WTC11 (cell line): Measurements from ENCODE around the gene FHIT. TPM values are rescaled to one million over a fixed set of nuclear protein-coding genes. Genes with fewer than 3 reads are reported as not detected.

Experiments
- ATAC-seq: fragments of 200-7000 bp; cut with Tn5 transposase; 2 replicates; pipeline ENCODE4 v1.10.0; 2021; ENCODE audit warnings: mild to moderate bottlenecking, moderate library complexity
- CTCF ChIA-PET: fragments of 300-600 bp; sonication (Branson Sonifier 250); formaldehyde crosslinking; loops from one replicate; lab custom pipeline; 2021; ENCODE audit warnings: antibody characterized with exemption; lab: Charles Lee
- POLR2A ChIA-PET: fragments of 350-600 bp; sonication (Branson Sonifier 250); formaldehyde crosslinking; loops from one replicate; lab custom pipeline; 2021; ENCODE audit warnings: antibody characterized with exemption; lab: Charles Lee
- DNase-seq: peaks from one replicate; pipeline ENCODE4 v3.0.0; 2021; ENCODE audit warnings: low spot score
- H3K27ac Mint-ChIP-seq: 2 replicates; pipeline ENCODE4 v1.8.0; 2021; ENCODE audit warnings: mixed read lengths
- H3K27me3 Mint-ChIP-seq: 2 replicates; pipeline ENCODE4 v1.8.0; 2021; ENCODE audit warnings: low read depth, mild to moderate bottlenecking, moderate library complexity, mixed read lengths
- H3K36me3 Mint-ChIP-seq: 2 replicates; pipeline ENCODE4 v1.8.0; 2021; ENCODE audit warnings: mixed read lengths
- H3K4me1 Mint-ChIP-seq: 2 replicates; pipeline ENCODE4 v1.8.0; 2022; ENCODE audit warnings: mixed read lengths
- H3K4me3 Mint-ChIP-seq: 2 replicates; pipeline ENCODE4 v1.8.0; 2021; ENCODE audit warnings: mild to moderate bottlenecking, moderate library complexity, mixed read lengths
- H3K9me3 Mint-ChIP-seq: 2 replicates; pipeline ENCODE4 v1.8.0; 2021; ENCODE audit warnings: mixed read lengths
- AFF4 ChIP-seq: sonication (generic); formaldehyde crosslinking; IDR thresholded peaks from 2 replicates; pipeline ENCODE4 v1.8.1; 2023; ENCODE audit warnings: mild to moderate bottlenecking, missing genetic modification reagents, borderline replicate concordance
- AR ChIP-seq: fragments of 250-450 bp; sonication (Bioruptor Pico); IDR thresholded peaks from 2 replicates; pipeline ENCODE4 v1.9.0; 2021; ENCODE audit warnings: mild to moderate bottlenecking
- IRF1 ChIP-seq: sonication (generic); formaldehyde crosslinking; IDR thresholded peaks from 2 replicates; pipeline ENCODE4 v1.8.0; 2023; ENCODE audit warnings: missing genetic modification reagents
- PREB ChIP-seq: sonication (generic); formaldehyde crosslinking; IDR thresholded peaks from 2 replicates; pipeline ENCODE4 v1.8.1; 2022; ENCODE audit warnings: mild to moderate bottlenecking, missing genetic modification reagents, moderate library complexity, borderline replicate concordance
- ZNF138 ChIP-seq: sonication (generic); formaldehyde crosslinking; conservative IDR thresholded peaks from 2 replicates; pipeline ENCODE4 v1.8.1; 2022; ENCODE audit warnings: mild to moderate bottlenecking, moderate library complexity, missing genetic modification reagents
- ZNF232 ChIP-seq: sonication (generic); formaldehyde crosslinking; IDR thresholded peaks from 2 replicates; pipeline ENCODE4 v1.8.0; 2022; ENCODE audit warnings: mild to moderate bottlenecking, missing genetic modification reagents
- ZNF317 ChIP-seq: sonication (generic); formaldehyde crosslinking; IDR thresholded peaks from 2 replicates; pipeline ENCODE4 v1.8.1; 2023; ENCODE audit warnings: low read depth, mild to moderate bottlenecking, moderate library complexity, missing genetic modification reagents, borderline replicate concordance
- total RNA-seq: library from RNA; stranded (reverse); gene quantifications from 3 replicates; pipeline ENCODE4 v1.2.3, GENCODE V29; 2021
- TF ChIP-seq, protein P1 (sequence below): sonication (generic); formaldehyde crosslinking; IDR thresholded peaks from 2 replicates; pipeline ENCODE4 v1.8.0; 2022; ENCODE audit warnings: mild to moderate bottlenecking, missing genetic modification reagents
- TF ChIP-seq, protein P2 (sequence below): sonication (generic); formaldehyde crosslinking; IDR thresholded peaks from 2 replicates; pipeline ENCODE4 v1.8.0; 2022; ENCODE audit warnings: missing genetic modification reagents
- TF ChIP-seq, protein P3 (sequence below): sonication (generic); formaldehyde crosslinking; IDR thresholded peaks from 2 replicates; pipeline ENCODE4 v1.8.1; 2022; ENCODE audit warnings: missing genetic modification reagents, borderline replicate concordance
- TF ChIP-seq, protein P4 (sequence below): sonication (generic); formaldehyde crosslinking; IDR thresholded peaks from 2 replicates; pipeline ENCODE4 v1.8.1; 2023; ENCODE audit warnings: mild to moderate bottlenecking, missing genetic modification reagents

Gene FHIT
- total RNA-seq, 1 experiment from 2014 or later, result 2.6 TPM

GRCh38 chr3:60582288-60582687 lies 669.0 kb downstream of the FHIT start:
- H3K27me3 Mint-ChIP-seq, result no peaks in the 10 kb centered on the region
- DNase-seq (no peak), ATAC-seq (no peak)
- H3K27ac Mint-ChIP-seq, result no peak overlapping the region
- peaks cover 28% of the 10 kb centered on the region for H3K4me1 Mint-ChIP-seq
- H3K36me3 Mint-ChIP-seq, result peaks cover 6% of the 10 kb centered on the region
- H3K9me3 Mint-ChIP-seq, result peaks cover 10% of the 10 kb centered on the region
- no peak overlapping the region for H3K4me3 Mint-ChIP-seq
- ChIA-PET CTCF (interaction anchor here (0.9 to 1.2 kb wide), 5 partner anchors 160 to 800 kb away, joined by 3 to 8 read pairs (median 4); no protein-coding TSS in a partner anchor), POLR2A (no interaction called here)
- TF ChIP-seq ZNF138 (CRISPR knock-in tag) (no peak), AFF4 (CRISPR knock-in tag) (no peak), ZNF317 (CRISPR knock-in tag) (no peak), AR (no peak), ZNF232 (CRISPR knock-in tag) (no peak), IRF1 (no peak), PREB (CRISPR knock-in tag) (no peak)
- TF ChIP-seq, protein P1, sequence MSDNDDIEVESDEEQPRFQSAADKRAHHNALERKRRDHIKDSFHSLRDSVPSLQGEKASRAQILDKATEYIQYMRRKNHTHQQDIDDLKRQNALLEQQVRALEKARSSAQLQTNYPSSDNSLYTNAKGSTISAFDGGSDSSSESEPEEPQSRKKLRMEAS (CRISPR knock-in tag), result no peak
- TF ChIP-seq, protein P2, sequence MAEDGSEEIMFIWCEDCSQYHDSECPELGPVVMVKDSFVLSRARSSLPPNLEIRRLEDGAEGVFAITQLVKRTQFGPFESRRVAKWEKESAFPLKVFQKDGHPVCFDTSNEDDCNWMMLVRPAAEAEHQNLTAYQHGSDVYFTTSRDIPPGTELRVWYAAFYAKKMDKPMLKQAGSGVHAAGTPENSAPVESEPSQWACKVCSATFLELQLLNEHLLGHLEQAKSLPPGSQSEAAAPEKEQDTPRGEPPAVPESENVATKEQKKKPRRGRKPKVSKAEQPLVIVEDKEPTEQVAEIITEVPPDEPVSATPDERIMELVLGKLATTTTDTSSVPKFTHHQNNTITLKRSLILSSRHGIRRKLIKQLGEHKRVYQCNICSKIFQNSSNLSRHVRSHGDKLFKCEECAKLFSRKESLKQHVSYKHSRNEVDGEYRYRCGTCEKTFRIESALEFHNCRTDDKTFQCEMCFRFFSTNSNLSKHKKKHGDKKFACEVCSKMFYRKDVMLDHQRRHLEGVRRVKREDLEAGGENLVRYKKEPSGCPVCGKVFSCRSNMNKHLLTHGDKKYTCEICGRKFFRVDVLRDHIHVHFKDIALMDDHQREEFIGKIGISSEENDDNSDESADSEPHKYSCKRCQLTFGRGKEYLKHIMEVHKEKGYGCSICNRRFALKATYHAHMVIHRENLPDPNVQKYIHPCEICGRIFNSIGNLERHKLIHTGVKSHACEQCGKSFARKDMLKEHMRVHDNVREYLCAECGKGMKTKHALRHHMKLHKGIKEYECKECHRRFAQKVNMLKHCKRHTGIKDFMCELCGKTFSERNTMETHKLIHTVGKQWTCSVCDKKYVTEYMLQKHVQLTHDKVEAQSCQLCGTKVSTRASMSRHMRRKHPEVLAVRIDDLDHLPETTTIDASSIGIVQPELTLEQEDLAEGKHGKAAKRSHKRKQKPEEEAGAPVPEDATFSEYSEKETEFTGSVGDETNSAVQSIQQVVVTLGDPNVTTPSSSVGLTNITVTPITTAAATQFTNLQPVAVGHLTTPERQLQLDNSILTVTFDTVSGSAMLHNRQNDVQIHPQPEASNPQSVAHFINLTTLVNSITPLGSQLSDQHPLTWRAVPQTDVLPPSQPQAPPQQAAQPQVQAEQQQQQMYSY, result no peak
- TF ChIP-seq, protein P3, sequence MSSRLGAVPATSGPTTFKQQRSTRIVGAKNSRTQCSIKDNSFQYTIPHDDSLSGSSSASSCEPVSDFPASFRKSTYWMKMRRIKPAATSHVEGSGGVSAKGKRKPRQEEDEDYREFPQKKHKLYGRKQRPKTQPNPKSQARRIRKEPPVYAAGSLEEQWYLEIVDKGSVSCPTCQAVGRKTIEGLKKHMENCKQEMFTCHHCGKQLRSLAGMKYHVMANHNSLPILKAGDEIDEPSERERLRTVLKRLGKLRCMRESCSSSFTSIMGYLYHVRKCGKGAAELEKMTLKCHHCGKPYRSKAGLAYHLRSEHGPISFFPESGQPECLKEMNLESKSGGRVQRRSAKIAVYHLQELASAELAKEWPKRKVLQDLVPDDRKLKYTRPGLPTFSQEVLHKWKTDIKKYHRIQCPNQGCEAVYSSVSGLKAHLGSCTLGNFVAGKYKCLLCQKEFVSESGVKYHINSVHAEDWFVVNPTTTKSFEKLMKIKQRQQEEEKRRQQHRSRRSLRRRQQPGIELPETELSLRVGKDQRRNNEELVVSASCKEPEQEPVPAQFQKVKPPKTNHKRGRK (CRISPR knock-in tag), result no peak
- TF ChIP-seq, protein P4, sequence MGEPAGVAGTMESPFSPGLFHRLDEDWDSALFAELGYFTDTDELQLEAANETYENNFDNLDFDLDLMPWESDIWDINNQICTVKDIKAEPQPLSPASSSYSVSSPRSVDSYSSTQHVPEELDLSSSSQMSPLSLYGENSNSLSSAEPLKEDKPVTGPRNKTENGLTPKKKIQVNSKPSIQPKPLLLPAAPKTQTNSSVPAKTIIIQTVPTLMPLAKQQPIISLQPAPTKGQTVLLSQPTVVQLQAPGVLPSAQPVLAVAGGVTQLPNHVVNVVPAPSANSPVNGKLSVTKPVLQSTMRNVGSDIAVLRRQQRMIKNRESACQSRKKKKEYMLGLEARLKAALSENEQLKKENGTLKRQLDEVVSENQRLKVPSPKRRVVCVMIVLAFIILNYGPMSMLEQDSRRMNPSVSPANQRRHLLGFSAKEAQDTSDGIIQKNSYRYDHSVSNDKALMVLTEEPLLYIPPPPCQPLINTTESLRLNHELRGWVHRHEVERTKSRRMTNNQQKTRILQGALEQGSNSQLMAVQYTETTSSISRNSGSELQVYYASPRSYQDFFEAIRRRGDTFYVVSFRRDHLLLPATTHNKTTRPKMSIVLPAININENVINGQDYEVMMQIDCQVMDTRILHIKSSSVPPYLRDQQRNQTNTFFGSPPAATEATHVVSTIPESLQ (CRISPR knock-in tag), result no peak
